Liver (tissue), 3 donors: Measurements from ENCODE around the gene MRAS.

Experiments used
- EGR1 ChIP-seq, 2 donors: IDR thresholded peaks; 2 replicates each; pipeline ENCODE4 v1.6.1; 2016 to 2018; ENCODE audit warnings: antibody characterized with exemption in 2 of 2, low read depth in 2 of 2
- FOXA2 ChIP-seq: IDR thresholded peaks from 2 replicates; pipeline ENCODE4 v1.6.1; 2016; ENCODE audit warnings: antibody characterized with exemption
- GABPA ChIP-seq, 2 donors: IDR thresholded peaks in 1 of 2; conservative IDR thresholded peaks in 1 of 2; 2 replicates each; pipeline ENCODE4 v1.6.1; 2016; ENCODE audit warnings: antibody characterized with exemption in 2 of 2, mild to moderate bottlenecking in 1 of 2, moderate library complexity in 1 of 2
- HNF4G ChIP-seq: IDR thresholded peaks from 2 replicates; pipeline ENCODE4 v1.6.1; 2016; ENCODE audit warnings: antibody characterized with exemption
- JUND ChIP-seq, 2 donors: IDR thresholded peaks; 2 replicates each; pipeline ENCODE4 v1.6.1; 2016; ENCODE audit warnings: antibody characterized with exemption in 2 of 2
- NR2F2 ChIP-seq: IDR thresholded peaks from 2 replicates; pipeline ENCODE4 v1.6.1; 2016; ENCODE audit warnings: antibody characterized with exemption
- RAD21 ChIP-seq, 2 donors: IDR thresholded peaks; 2 replicates each; pipeline ENCODE4 v1.6.1; 2016; ENCODE audit warnings: antibody characterized with exemption in 2 of 2, mild to moderate bottlenecking in 2 of 2
- SP1 ChIP-seq: IDR thresholded peaks from 2 replicates; pipeline ENCODE4 v1.6.1; 2018; ENCODE audit warnings: antibody characterized with exemption, mild to moderate bottlenecking
- TAF1 ChIP-seq: conservative IDR thresholded peaks from 2 replicates; pipeline ENCODE4 v1.6.1; 2016; ENCODE audit warnings: antibody characterized with exemption, mild to moderate bottlenecking
- TF ChIP-seq, protein P1 (sequence below): IDR thresholded peaks from 2 replicates; pipeline ENCODE4 v1.6.1; 2016; ENCODE audit warnings: antibody characterized with exemption
- TF ChIP-seq, protein P2 (sequence below): fragments of 150-350 bp; IDR thresholded peaks from 2 replicates; pipeline ENCODE4 v1.5.1; 2017; ENCODE audit warnings: improper control_type of control experiment, low read depth, low read length; ENCODE audit not compliant: missing input control
- TF ChIP-seq, protein P3 (sequence below): IDR thresholded peaks from 2 replicates; pipeline ENCODE4 v1.6.1; 2016; ENCODE audit warnings: antibody characterized with exemption, mild to moderate bottlenecking
- TF ChIP-seq, protein P4 (sequence below): IDR thresholded peaks from 2 replicates; pipeline ENCODE4 v1.6.1; 2016; ENCODE audit warnings: antibody characterized with exemption
- donor health status: healthy.
- donor health status: healthy.

DNA sequence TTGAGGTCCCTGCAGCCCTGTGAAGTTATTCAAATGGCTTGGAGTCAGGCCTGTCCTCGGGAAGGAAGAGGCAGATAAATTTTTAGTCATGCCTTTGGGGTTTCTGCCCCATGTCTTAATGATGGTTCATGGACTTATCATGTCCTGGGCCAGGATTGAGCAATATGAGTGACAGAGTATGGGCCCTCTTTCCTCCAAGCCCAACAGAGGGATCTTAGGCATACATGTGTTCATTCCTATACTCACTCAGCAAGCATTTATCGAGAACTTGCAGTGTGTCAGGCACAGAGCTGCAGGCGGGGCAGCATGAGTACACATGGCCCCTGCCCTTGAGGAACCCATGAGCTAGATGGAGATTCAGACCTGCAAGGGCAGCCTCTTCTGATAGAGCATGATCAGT is 92.2 kb downstream of the MRAS start:
- TF ChIP-seq EGR1 (IDR thresholded peaks at IDR 0.05; ENCODE audit: low read depth in 2 of 2) (no peak), TAF1 (no peak), RAD21 (IDR thresholded peaks at IDR 0.05) (no peak), SP1 (no peak), NR2F2 (no peak), FOXA2 (no peak), GABPA (IDR thresholded peaks at IDR 0.05 in 1 of 2, conservative IDR thresholded peaks at IDR 0.05 in 1 of 2) (no peak), JUND (IDR thresholded peaks at IDR 0.05) (no peak), HNF4G (no peak)
- TF ChIP-seq, protein P1, sequence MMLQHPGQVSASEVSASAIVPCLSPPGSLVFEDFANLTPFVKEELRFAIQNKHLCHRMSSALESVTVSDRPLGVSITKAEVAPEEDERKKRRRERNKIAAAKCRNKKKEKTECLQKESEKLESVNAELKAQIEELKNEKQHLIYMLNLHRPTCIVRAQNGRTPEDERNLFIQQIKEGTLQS: no peak
- TF ChIP-seq, protein P2, sequence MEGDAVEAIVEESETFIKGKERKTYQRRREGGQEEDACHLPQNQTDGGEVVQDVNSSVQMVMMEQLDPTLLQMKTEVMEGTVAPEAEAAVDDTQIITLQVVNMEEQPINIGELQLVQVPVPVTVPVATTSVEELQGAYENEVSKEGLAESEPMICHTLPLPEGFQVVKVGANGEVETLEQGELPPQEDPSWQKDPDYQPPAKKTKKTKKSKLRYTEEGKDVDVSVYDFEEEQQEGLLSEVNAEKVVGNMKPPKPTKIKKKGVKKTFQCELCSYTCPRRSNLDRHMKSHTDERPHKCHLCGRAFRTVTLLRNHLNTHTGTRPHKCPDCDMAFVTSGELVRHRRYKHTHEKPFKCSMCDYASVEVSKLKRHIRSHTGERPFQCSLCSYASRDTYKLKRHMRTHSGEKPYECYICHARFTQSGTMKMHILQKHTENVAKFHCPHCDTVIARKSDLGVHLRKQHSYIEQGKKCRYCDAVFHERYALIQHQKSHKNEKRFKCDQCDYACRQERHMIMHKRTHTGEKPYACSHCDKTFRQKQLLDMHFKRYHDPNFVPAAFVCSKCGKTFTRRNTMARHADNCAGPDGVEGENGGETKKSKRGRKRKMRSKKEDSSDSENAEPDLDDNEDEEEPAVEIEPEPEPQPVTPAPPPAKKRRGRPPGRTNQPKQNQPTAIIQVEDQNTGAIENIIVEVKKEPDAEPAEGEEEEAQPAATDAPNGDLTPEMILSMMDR: no peak
- TF ChIP-seq, protein P3, sequence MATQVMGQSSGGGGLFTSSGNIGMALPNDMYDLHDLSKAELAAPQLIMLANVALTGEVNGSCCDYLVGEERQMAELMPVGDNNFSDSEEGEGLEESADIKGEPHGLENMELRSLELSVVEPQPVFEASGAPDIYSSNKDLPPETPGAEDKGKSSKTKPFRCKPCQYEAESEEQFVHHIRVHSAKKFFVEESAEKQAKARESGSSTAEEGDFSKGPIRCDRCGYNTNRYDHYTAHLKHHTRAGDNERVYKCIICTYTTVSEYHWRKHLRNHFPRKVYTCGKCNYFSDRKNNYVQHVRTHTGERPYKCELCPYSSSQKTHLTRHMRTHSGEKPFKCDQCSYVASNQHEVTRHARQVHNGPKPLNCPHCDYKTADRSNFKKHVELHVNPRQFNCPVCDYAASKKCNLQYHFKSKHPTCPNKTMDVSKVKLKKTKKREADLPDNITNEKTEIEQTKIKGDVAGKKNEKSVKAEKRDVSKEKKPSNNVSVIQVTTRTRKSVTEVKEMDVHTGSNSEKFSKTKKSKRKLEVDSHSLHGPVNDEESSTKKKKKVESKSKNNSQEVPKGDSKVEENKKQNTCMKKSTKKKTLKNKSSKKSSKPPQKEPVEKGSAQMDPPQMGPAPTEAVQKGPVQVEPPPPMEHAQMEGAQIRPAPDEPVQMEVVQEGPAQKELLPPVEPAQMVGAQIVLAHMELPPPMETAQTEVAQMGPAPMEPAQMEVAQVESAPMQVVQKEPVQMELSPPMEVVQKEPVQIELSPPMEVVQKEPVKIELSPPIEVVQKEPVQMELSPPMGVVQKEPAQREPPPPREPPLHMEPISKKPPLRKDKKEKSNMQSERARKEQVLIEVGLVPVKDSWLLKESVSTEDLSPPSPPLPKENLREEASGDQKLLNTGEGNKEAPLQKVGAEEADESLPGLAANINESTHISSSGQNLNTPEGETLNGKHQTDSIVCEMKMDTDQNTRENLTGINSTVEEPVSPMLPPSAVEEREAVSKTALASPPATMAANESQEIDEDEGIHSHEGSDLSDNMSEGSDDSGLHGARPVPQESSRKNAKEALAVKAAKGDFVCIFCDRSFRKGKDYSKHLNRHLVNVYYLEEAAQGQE: no peak
- TF ChIP-seq, protein P4, sequence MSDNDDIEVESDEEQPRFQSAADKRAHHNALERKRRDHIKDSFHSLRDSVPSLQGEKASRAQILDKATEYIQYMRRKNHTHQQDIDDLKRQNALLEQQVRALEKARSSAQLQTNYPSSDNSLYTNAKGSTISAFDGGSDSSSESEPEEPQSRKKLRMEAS: no peak
